Measurements from ENCODE around the gene NOXO1. TPM values are rescaled to one million over a fixed set of nuclear protein-coding genes. Genes with fewer than 3 reads are reported as not detected.

NOXO1 gene
- polyA plus RNA-seq, 4 donors = 3.1 to 30.5 (median 10.8) TPM

- DNase-seq = peak; percentile 43 to 89
- no peaks in the 10 kb centered on the region for H3K27me3 ChIP-seq (ENCODE audit: control insufficient read depth in 3 of 3, insufficient read depth in 3 of 3, low read length in 3 of 3)
- FAIRE-seq = no peak
These were observed 26.8 kb upstream of the NOXO1 start for GRCh38 chr16:2008009-2008526.

GRCh38 chr16:2007081-2007836, 26.0 kb upstream of the NOXO1 start:
- H3K27ac ChIP-seq (ENCODE audit: low read depth in 1 of 3, low read length in 2 of 3) = peak overlapping the region in 2 of 3 donors; percentile 47 to 96
- DNase-seq (no peak), FAIRE-seq (no peak)
- peaks cover 1 to 56% (median 2%) of the 10 kb centered on the region in 3 donors for H3K36me3 ChIP-seq (ENCODE audit: control insufficient read depth in 3 of 3, insufficient read depth in 2 of 3, low read depth in 1 of 3, low read length in 3 of 3)
- H3K27me3 ChIP-seq (ENCODE audit: control insufficient read depth in 3 of 3, insufficient read depth in 3 of 3, low read length in 3 of 3) = no peaks in the 10 kb centered on the region
- H3K4me3 ChIP-seq (ENCODE audit: low read depth in 1 of 3, low read length in 3 of 3) = no peak overlapping the region
- H3K9me3 ChIP-seq (ENCODE audit: control insufficient read depth in 2 of 2, insufficient read depth in 1 of 2, low read depth in 1 of 2, low read length in 1 of 2) = no peaks in the 10 kb centered on the region
- WGBS, 3 donors = 66 to 79% (median 66%) methylated on average over 15 to 16 of the region's 16 CpGs
- H3K4me1 ChIP-seq (ENCODE audit: control insufficient read depth in 3 of 3, insufficient read depth in 2 of 3, low read depth in 1 of 3, low read length in 2 of 3) = peaks cover 0 to 40% (median 15%) of the 10 kb centered on the region in 3 donors

More at GRCh38 chr16:2008009-2008526, 26.8 kb upstream of the NOXO1 start:
- peak overlapping the region; percentile 62 to 96 (median 94) for H3K27ac ChIP-seq (ENCODE audit: low read depth in 1 of 3, low read length in 2 of 3)
- H3K4me1 ChIP-seq (ENCODE audit: control insufficient read depth in 3 of 3, insufficient read depth in 2 of 3, low read depth in 1 of 3, low read length in 2 of 3) = peaks cover 0 to 40% (median 15%) of the 10 kb centered on the region in 3 donors
- H3K9me3 ChIP-seq (ENCODE audit: control insufficient read depth in 2 of 2, insufficient read depth in 1 of 2, low read depth in 1 of 2, low read length in 1 of 2) = no peaks in the 10 kb centered on the region
- WGBS, 3 donors = 9 to 27% (median 13%) methylated on average over 15 of the region's 15 CpGs
- H3K36me3 ChIP-seq (ENCODE audit: control insufficient read depth in 3 of 3, insufficient read depth in 2 of 3, low read depth in 1 of 3, low read length in 3 of 3) = peaks cover 0 to 48% (median 0%) of the 10 kb centered on the region in 3 donors
- H3K4me3 ChIP-seq (ENCODE audit: low read depth in 1 of 3, low read length in 3 of 3) = peak overlapping the region in 2 of 3 donors; percentile 58 to 98

- FAIRE-seq = no peak
- no peaks in the 10 kb centered on the region for H3K27me3 ChIP-seq (ENCODE audit: control insufficient read depth in 3 of 3, insufficient read depth in 3 of 3, low read length in 3 of 3)
- DNase-seq = no peak
- no peak overlapping the region for H3K27ac ChIP-seq (ENCODE audit: low read depth in 1 of 3, low read length in 2 of 3)
- H3K4me1 ChIP-seq (ENCODE audit: control insufficient read depth in 3 of 3, insufficient read depth in 2 of 3, low read depth in 1 of 3, low read length in 2 of 3) = peaks cover 0 to 40% (median 15%) of the 10 kb centered on the region in 3 donors
- no peak overlapping the region for H3K4me3 ChIP-seq (ENCODE audit: low read depth in 1 of 3, low read length in 3 of 3)
- WGBS, 3 donors = 92 to 98% (median 95%) methylated on average over 8 of the region's 8 CpGs
- H3K9me3 ChIP-seq (ENCODE audit: control insufficient read depth in 2 of 2, insufficient read depth in 1 of 2, low read depth in 1 of 2, low read length in 1 of 2) = no peaks in the 10 kb centered on the region
- H3K36me3 ChIP-seq (ENCODE audit: control insufficient read depth in 3 of 3, insufficient read depth in 2 of 3, low read depth in 1 of 3, low read length in 3 of 3) = peaks cover 4 to 65% (median 11%) of the 10 kb centered on the region in 3 donors
These were observed 25.0 kb upstream of the NOXO1 start for GRCh38 chr16:2006317-2006716.

- FAIRE-seq = no peak
These were observed 24.4 kb upstream of the NOXO1 start for GRCh38 chr16:2005646-2006045.

GRCh38 chr16:2004795-2005517, 23.7 kb upstream of the NOXO1 start:
- 77 to 85% (median 83%) methylated on average over 33 to 34 of the region's 34 CpGs for WGBS, 3 donors
- Histone ChIP-seq H3K9me3 (ENCODE audit: control insufficient read depth in 2 of 2, insufficient read depth in 1 of 2, low read depth in 1 of 2, low read length in 1 of 2) (no peaks in the 10 kb centered on the region), H3K4me3 (ENCODE audit: low read depth in 1 of 3, low read length in 3 of 3) (no peak overlapping the region), H3K4me1 (ENCODE audit: control insufficient read depth in 3 of 3, insufficient read depth in 2 of 3, low read depth in 1 of 3, low read length in 2 of 3) (peaks cover 0 to 33% (median 12%) of the 10 kb centered on the region in 3 donors), H3K27ac (ENCODE audit: low read depth in 1 of 3, low read length in 2 of 3) (no peak overlapping the region), H3K36me3 (ENCODE audit: control insufficient read depth in 3 of 3, insufficient read depth in 2 of 3, low read depth in 1 of 3, low read length in 3 of 3) (peaks cover 8 to 79% (median 16%) of the 10 kb centered on the region in 3 donors), H3K27me3 (ENCODE audit: control insufficient read depth in 3 of 3, insufficient read depth in 3 of 3, low read length in 3 of 3) (no peaks in the 10 kb centered on the region)
- no peak for DNase-seq
- no peak for FAIRE-seq

More at GRCh38 chr16:2005646-2006045, 24.4 kb upstream of the NOXO1 start:
- no peak for DNase-seq
- 79 to 89% (median 86%) methylated on average over 21 of the region's 21 CpGs for WGBS, 3 donors
- Histone ChIP-seq H3K36me3 (ENCODE audit: control insufficient read depth in 3 of 3, insufficient read depth in 2 of 3, low read depth in 1 of 3, low read length in 3 of 3) (peaks cover 8 to 72% (median 11%) of the 10 kb centered on the region in 3 donors), H3K9me3 (ENCODE audit: control insufficient read depth in 2 of 2, insufficient read depth in 1 of 2, low read depth in 1 of 2, low read length in 1 of 2) (no peaks in the 10 kb centered on the region), H3K4me1 (ENCODE audit: control insufficient read depth in 3 of 3, insufficient read depth in 2 of 3, low read depth in 1 of 3, low read length in 2 of 3) (peaks cover 0 to 39% (median 15%) of the 10 kb centered on the region in 3 donors), H3K27me3 (ENCODE audit: control insufficient read depth in 3 of 3, insufficient read depth in 3 of 3, low read length in 3 of 3) (no peaks in the 10 kb centered on the region), H3K27ac (ENCODE audit: low read depth in 1 of 3, low read length in 2 of 3) (no peak overlapping the region), H3K4me3 (ENCODE audit: low read depth in 1 of 3, low read length in 3 of 3) (no peak overlapping the region)

GRCh38 chr16:2003827-2004641, 22.8 kb upstream of the NOXO1 start:
- Histone ChIP-seq H3K9me3 (ENCODE audit: control insufficient read depth in 2 of 2, insufficient read depth in 1 of 2, low read depth in 1 of 2, low read length in 1 of 2) (no peaks in the 10 kb centered on the region), H3K36me3 (ENCODE audit: control insufficient read depth in 3 of 3, insufficient read depth in 2 of 3, low read depth in 1 of 3, low read length in 3 of 3) (peaks cover 10 to 88% (median 23%) of the 10 kb centered on the region in 3 donors), H3K4me3 (ENCODE audit: low read depth in 1 of 3, low read length in 3 of 3) (no peak overlapping the region), H3K4me1 (ENCODE audit: control insufficient read depth in 3 of 3, insufficient read depth in 2 of 3, low read depth in 1 of 3, low read length in 2 of 3) (peaks cover 0 to 33% (median 12%) of the 10 kb centered on the region in 3 donors), H3K27ac (ENCODE audit: low read depth in 1 of 3, low read length in 2 of 3) (peak overlapping the region in 2 of 3 donors; percentile 20 to 42), H3K27me3 (ENCODE audit: control insufficient read depth in 3 of 3, insufficient read depth in 3 of 3, low read length in 3 of 3) (no peaks in the 10 kb centered on the region)
- DNase-seq = peak; percentile 91 to 93
- FAIRE-seq = no peak
- WGBS, 3 donors = 22 to 26% (median 23%) methylated on average over 33 to 36 of the region's 36 CpGs

- Histone ChIP-seq H3K27ac (ENCODE audit: low read depth in 1 of 3, low read length in 2 of 3) (no peak overlapping the region), H3K9me3 (ENCODE audit: control insufficient read depth in 2 of 2, insufficient read depth in 1 of 2, low read depth in 1 of 2, low read length in 1 of 2) (no peaks in the 10 kb centered on the region), H3K27me3 (ENCODE audit: control insufficient read depth in 3 of 3, insufficient read depth in 3 of 3, low read length in 3 of 3) (no peaks in the 10 kb centered on the region), H3K4me3 (ENCODE audit: low read depth in 1 of 3, low read length in 3 of 3) (no peak overlapping the region), H3K4me1 (ENCODE audit: control insufficient read depth in 3 of 3, insufficient read depth in 2 of 3, low read depth in 1 of 3, low read length in 2 of 3) (peaks cover 0 to 28% (median 8%) of the 10 kb centered on the region in 3 donors), H3K36me3 (ENCODE audit: control insufficient read depth in 3 of 3, insufficient read depth in 2 of 3, low read depth in 1 of 3, low read length in 3 of 3) (peaks cover 10 to 95% (median 28%) of the 10 kb centered on the region in 3 donors)
- FAIRE-seq (no peak), DNase-seq (no peak)
- WGBS, 3 donors = 61 to 87% (median 81%) methylated on average over 7 to 8 of the region's 8 CpGs
These were observed 22.1 kb upstream of the NOXO1 start for GRCh38 chr16:2003231-2003826.

Data from small intestine (tissue), 7 donors.